Spleen (tissue), 11 donors: ENCODE data around the gene MBNL1. TPM values are rescaled to one million over a fixed set of nuclear protein-coding genes. Genes with fewer than 3 reads are reported as not detected.

ENCODE experiments used
- DNase-seq: peaks from one replicate; pipeline ENCODE4 v3.0.0-alpha.2; 2020
- H3K27ac ChIP-seq, 8 donors: fragments of 200-600 bp; sonication (generic) in 7 of 8; 1 replicate in 4 of 8; 2 replicates in 4 of 8; pipeline versions ENCODE4 v1.5.0 to v1.8.0; 2016 to 2021; ENCODE audit warnings: inconsistent platforms in 4 of 8, mild to moderate bottlenecking in 4 of 8, moderate library complexity in 1 of 8
- H3K27me3 ChIP-seq, 7 donors: fragments of 200-600 bp; sonication (generic) in 6 of 7; replicated peaks in 1 of 7; 1 replicate in 4 of 7; 2 replicates in 3 of 7; pipeline versions ENCODE4 v1.5.0 to v1.8.0; 2016 to 2021; ENCODE audit warnings: inconsistent platforms in 3 of 7, mild to moderate bottlenecking in 1 of 7
- H3K36me3 ChIP-seq, 6 donors: fragments of 200-600 bp; sonication (generic) in 5 of 6; 1 replicate in 4 of 6; 2 replicates in 2 of 6; pipeline versions ENCODE4 v1.5.0 to v1.8.0; 2016 to 2021; ENCODE audit warnings: inconsistent platforms in 2 of 6
- H3K4me1 ChIP-seq, 6 donors: fragments of 200-600 bp; sonication (generic) in 5 of 6; 1 replicate in 3 of 6; 2 replicates in 3 of 6; pipeline versions ENCODE4 v1.5.0 to v1.8.0; 2016 to 2021; ENCODE audit warnings: inconsistent platforms in 3 of 6
- H3K4me3 ChIP-seq, 8 donors: fragments of 200-600 bp; sonication (generic) in 7 of 8; 1 replicate in 4 of 8; 2 replicates in 4 of 8; pipeline versions ENCODE4 v1.5.0 to v1.8.0; 2016 to 2021; ENCODE audit warnings: inconsistent platforms in 4 of 8, mild to moderate bottlenecking in 4 of 8, moderate library complexity in 2 of 8
- H3K9me3 ChIP-seq, 8 donors: fragments of 200-600 bp; sonication (generic) in 7 of 8; 1 replicate in 4 of 8; 2 replicates in 4 of 8; pipeline versions ENCODE4 v1.5.0 to v1.8.0; 2016 to 2021; ENCODE audit warnings: inconsistent platforms in 4 of 8
- CTCF ChIP-seq, 11 experiments: fragments of 200-600 bp in 7 of 11; fragments of 450-650 bp in 4 of 11; sonication (generic) in 4 of 11; IDR thresholded peaks in 8 of 11; conservative IDR thresholded peaks in 3 of 11; 1 replicate in 7 of 11; 2 replicates in 4 of 11; pipeline versions ENCODE4 v1.4.0 to v1.8.0; 2016 to 2021; ENCODE audit warnings: antibody characterized with exemption in 11 of 11, inconsistent platforms in 4 of 11, mild to moderate bottlenecking in 1 of 11
- POLR2A ChIP-seq, 3 donors: fragments of 450-650 bp; IDR thresholded peaks; one replicate each; pipeline ENCODE4 v1.5.1; 2017; ENCODE audit warnings: antibody characterized with exemption in 3 of 3, mild to moderate bottlenecking in 1 of 3
- POLR2AphosphoS5 ChIP-seq, 3 donors: sonication (generic); formaldehyde crosslinking; IDR thresholded peaks; one replicate each; pipeline ENCODE4 v1.5.1; 2017; ENCODE audit warnings: antibody characterized with exemption in 3 of 3
- WGBS, 5 donors: extraction: QIAGEN DNeasy Blood & Tissue Kit in 3 of 5; methylation state at CpG; one replicate each; pipeline versions ENCODE4 v1.1.5 to v1.1.7; 2013 to 2018; 5-methylcytosine and 5-hydroxymethylcytosine counted together
- intact Hi-C: fragments of 100-400 bp; cut with DNase I; formaldehyde crosslinking; loops from one replicate; pipeline ENCODE4 v1.15.0; 2023; ENCODE audit warnings: low total_unique reads
- polyA plus RNA-seq, 3 donors: library from polyadenylated mRNA; stranded (reverse); fragments of 200-250 nt; gene quantifications; one replicate each; pipeline ENCODE4 v1.2.1, GENCODE V29; 2013
- total RNA-seq, 7 donors: library from RNA; depleted of rRNA in 3 of 7; stranded (reverse); fragments of >200 nt in 3 of 7; fragmentation: NEBNext Ultra II Directional in 4 of 7; extraction: Animal tissue kit (Norgen Biotek cat#: 25700) in 4 of 7; gene quantifications; one replicate each; pipeline versions ENCODE4 v1.1.0 to v1.2.1, GENCODE V29; 2016 to 2021
- donor health status: healthy with polysubstance abuse.
- donor health status: DM: no; HTN: no; CAD: no; lungs with moderate emphysema.
- donor health status: DM: no; HTN: no; CAD: no.
- donor health status: Bipolar disorder and iron deficiency.
- donor health status: healthy.
- donor health status: DM: no; HTN: no; CAD: no.
- donor health status: DM: yes; HTN: yes; CAD: no.

The MBNL1 gene
- total and polyA plus RNA-seq, 10 donors, result 64.7 to 491 (median 296) TPM

GRCh38 chr3:152257563-152258035 is 11.1 kb upstream of the MBNL1 start:
- no peak for DNase-seq
- Histone ChIP-seq H3K4me3 (peak overlapping the region in 1 of 8 donors; percentile 30), H3K9me3 (no peaks in the 10 kb centered on the region), H3K36me3 (no peaks in the 10 kb centered on the region), H3K4me1 (peaks cover 46 to 100% (median 81%) of the 10 kb centered on the region in 6 donors), H3K27me3 (no peaks in the 10 kb centered on the region), H3K27ac (peak overlapping the region; percentile 48 to 85 (median 72))
- 8 to 44% (median 18%) methylated on average over 5 of the region's 5 CpGs for WGBS, 5 donors
- TF ChIP-seq POLR2A (IDR thresholded peaks at IDR 0.05) (no peak), CTCF (IDR thresholded peaks at IDR 0.05 in 8 of 11, conservative IDR thresholded peaks at IDR 0.05 in 3 of 11) (no peak), POLR2AphosphoS5 (IDR thresholded peaks at IDR 0.05) (no peak)
- intact Hi-C loops, result no loop called here

DNA sequence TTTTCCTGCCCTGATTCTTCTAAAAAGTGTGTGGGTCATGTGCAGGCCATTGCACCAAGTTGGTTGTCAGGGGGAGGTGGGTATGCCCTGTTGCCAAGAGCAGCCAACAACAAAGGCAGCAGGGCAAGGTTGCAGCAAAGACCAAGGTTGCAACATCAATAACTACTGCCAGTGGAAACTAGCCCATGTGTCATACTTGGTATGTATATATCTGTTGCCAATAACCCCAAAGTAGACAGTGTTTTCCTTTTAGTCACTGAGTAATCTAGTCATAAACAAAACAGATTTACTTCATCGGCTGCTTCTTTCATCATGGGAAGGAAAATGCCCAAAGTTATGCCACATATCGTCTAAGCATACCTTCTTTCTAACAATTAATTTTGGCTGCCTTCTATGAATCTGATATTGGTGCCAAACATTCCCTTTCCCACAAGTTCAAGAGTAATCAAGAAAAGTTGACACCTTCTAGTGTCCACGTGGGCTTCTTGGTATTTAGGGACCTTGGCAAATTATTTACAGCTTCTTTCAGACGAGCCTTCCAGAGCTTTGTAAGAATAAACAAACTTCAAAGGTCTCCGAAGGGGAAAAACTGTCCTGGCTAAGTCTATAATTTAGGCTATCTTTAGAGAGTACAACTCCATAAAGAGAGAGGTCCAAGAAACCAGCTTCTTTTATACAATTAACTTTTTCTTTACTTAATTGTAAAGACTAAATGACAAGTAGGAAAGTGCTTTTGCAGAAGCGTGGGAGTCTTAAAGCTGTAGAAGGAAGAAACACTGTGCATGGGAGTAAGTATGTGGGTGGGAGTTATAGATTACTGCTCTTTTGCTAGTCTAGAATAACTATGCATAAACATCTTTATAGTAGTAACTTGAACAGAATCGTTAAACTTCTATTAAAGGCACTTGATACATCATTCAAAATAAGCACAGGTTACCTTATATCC is 10.0 kb upstream of the MBNL1 start:
- peak overlapping the region in 1 of 8 donors; percentile 30 for H3K4me3 ChIP-seq
- H3K27me3 ChIP-seq, result no peaks in the 10 kb centered on the region
- H3K36me3 ChIP-seq, result no peaks in the 10 kb centered on the region
- 27 to 35% (median 30%) methylated on average over 7 of the region's 7 CpGs for WGBS, 5 donors
- H3K9me3 ChIP-seq, result no peaks in the 10 kb centered on the region
- H3K27ac ChIP-seq, result peak overlapping the region; percentile 48 to 85 (median 72)
- no peak for DNase-seq
- intact Hi-C loops, result no loop called here
- TF ChIP-seq CTCF (IDR thresholded peaks at IDR 0.05 in 8 of 11, conservative IDR thresholded peaks at IDR 0.05 in 3 of 11), result no peak
- peak in 2 of 3 donors; percentile 51 to 72 for TF ChIP-seq POLR2AphosphoS5 (IDR thresholded peaks at IDR 0.05)
- TF ChIP-seq POLR2A (IDR thresholded peaks at IDR 0.05), result no peak
- peaks cover 40 to 100% (median 70%) of the 10 kb centered on the region in 6 donors for H3K4me1 ChIP-seq

GRCh38 chr3:152259468-152259867 is 9.3 kb upstream of the MBNL1 start:
- intact Hi-C loops, result no loop called here
- no peak for DNase-seq
- 70 to 82% (median 75%) methylated on average over 2 of the region's 2 CpGs for WGBS, 5 donors
- Histone ChIP-seq H3K9me3 (no peaks in the 10 kb centered on the region), H3K4me1 (peaks cover 43 to 100% (median 69%) of the 10 kb centered on the region in 6 donors), H3K4me3 (no peak overlapping the region), H3K27ac (peak overlapping the region in 7 of 8 donors; percentile 22 to 85 (median 67)), H3K27me3 (no peaks in the 10 kb centered on the region), H3K36me3 (no peaks in the 10 kb centered on the region)
- TF ChIP-seq POLR2AphosphoS5 (IDR thresholded peaks at IDR 0.05) (no peak), POLR2A (IDR thresholded peaks at IDR 0.05) (no peak), CTCF (IDR thresholded peaks at IDR 0.05 in 8 of 11, conservative IDR thresholded peaks at IDR 0.05 in 3 of 11) (no peak)

DNA sequence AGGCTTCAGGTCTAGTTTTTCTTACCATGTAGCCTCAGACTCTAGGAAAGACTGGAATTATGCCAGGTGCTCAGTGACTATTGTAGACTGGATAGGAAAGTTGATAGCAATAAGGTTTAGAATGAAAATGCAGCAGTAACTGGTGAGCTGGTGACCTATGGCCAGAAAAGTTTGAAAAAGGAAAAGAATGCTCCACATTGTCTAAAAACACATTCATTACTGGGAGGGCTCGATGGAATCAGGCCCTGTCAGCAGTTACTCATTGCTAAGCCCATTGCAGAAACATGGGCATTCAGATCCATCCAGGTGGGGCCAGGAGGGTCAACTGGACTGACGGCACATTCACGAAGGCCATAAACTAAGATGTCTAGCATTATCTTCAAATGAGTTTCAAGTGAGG is 8.7 kb upstream of the MBNL1 start:
- no peaks in the 10 kb centered on the region for H3K36me3 ChIP-seq
- DNase-seq, result no peak
- H3K27ac ChIP-seq, result peak overlapping the region in 5 of 8 donors; percentile 22 to 85 (median 79)
- no peaks in the 10 kb centered on the region for H3K9me3 ChIP-seq
- H3K4me3 ChIP-seq, result no peak overlapping the region
- intact Hi-C loops, result loop anchor here (10.0 kb wide), 1 partner anchor 55 kb away; no protein-coding TSS in a partner anchor
- WGBS, 5 donors, result 85 to 90% (median 89%) methylated on average over 3 of the region's 3 CpGs
- peaks cover 39 to 100% (median 69%) of the 10 kb centered on the region in 6 donors for H3K4me1 ChIP-seq
- no peak for TF ChIP-seq CTCF (IDR thresholded peaks at IDR 0.05 in 8 of 11, conservative IDR thresholded peaks at IDR 0.05 in 3 of 11)
- TF ChIP-seq POLR2AphosphoS5 (IDR thresholded peaks at IDR 0.05), result no peak
- TF ChIP-seq POLR2A (IDR thresholded peaks at IDR 0.05), result no peak
- H3K27me3 ChIP-seq, result no peaks in the 10 kb centered on the region
